K562 (cell line): ENCODE measurements around the gene PIK3CB. TPM values are rescaled to one million over a fixed set of nuclear protein-coding genes. Genes with fewer than 3 reads are reported as not detected.

Source experiments
- CCAR2 ChIP-seq: fragments of 200-400 bp; formaldehyde crosslinking; IDR thresholded peaks from 2 replicates; pipeline ENCODE4 v1.6.1; 2017; ENCODE audit warnings: mild to moderate bottlenecking, low read depth, low read length
- CUX1 ChIP-seq: fragments of 200-800 bp; sonication (Bioruptor generic); IDR thresholded peaks from 2 replicates; pipeline ENCODE4 v1.6.1; 2016; ENCODE audit warnings: missing genetic modification characterization, missing compliant biosample characterization
- FOXA3 ChIP-seq, 2 experiments: fragments of 450-650 bp in 1 of 2; sonication (generic) in 1 of 2; formaldehyde crosslinking; IDR thresholded peaks in 1 of 2; conservative IDR thresholded peaks in 1 of 2; 2 replicates each; pipeline versions ENCODE4 v1.4.0 to v1.8.0; 2020 to 2022; ENCODE audit warnings: mild to moderate bottlenecking in 2 of 2, missing genetic modification reagents in 1 of 2
- HDGF ChIP-seq: fragments of 450-650 bp; IDR thresholded peaks from 2 replicates; pipeline ENCODE4 v1.6.1; 2016
- KAT7 ChIP-seq: sonication (generic); formaldehyde crosslinking; IDR thresholded peaks from 2 replicates; pipeline ENCODE4 v1.8.0; 2022; ENCODE audit warnings: missing genetic modification reagents, mild to moderate bottlenecking, borderline replicate concordance
- KDM1A ChIP-seq, 2 experiments: fragments of 450-650 bp; IDR thresholded peaks; 2 replicates each; pipeline ENCODE4 v1.6.1; 2016; ENCODE audit warnings: mild to moderate bottlenecking in 2 of 2
- MTA1 ChIP-seq: fragments of 450-650 bp; IDR thresholded peaks from 2 replicates; pipeline ENCODE4 v1.6.1; 2017; ENCODE audit warnings: borderline replicate concordance
- NFIC ChIP-seq: fragments of 450-650 bp; IDR thresholded peaks from 2 replicates; pipeline ENCODE4 v1.6.1; 2017; ENCODE audit warnings: mild to moderate bottlenecking, inconsistent platforms
- POLR3A ChIP-seq: IDR thresholded peaks from 2 replicates; pipeline ENCODE4 v1.6.1; 2011; ENCODE audit warnings: borderline replicate concordance, mild to moderate bottlenecking, moderate library complexity; ENCODE audit not compliant: insufficient read length, insufficient read depth; ENCODE audit errors: extremely low read depth
- SIX5 ChIP-seq, 2 experiments: IDR thresholded peaks; 2 replicates each; pipeline ENCODE4 v1.6.1; 2011; ENCODE audit warnings: low read length in 2 of 2, borderline replicate concordance in 1 of 2, low read depth in 1 of 2, mild to moderate bottlenecking in 1 of 2, moderate library complexity in 1 of 2; ENCODE audit not compliant: insufficient read depth in 1 of 2
- SP2 ChIP-seq: IDR thresholded peaks from 2 replicates; pipeline ENCODE4 v1.6.1; 2011; ENCODE audit warnings: mild to moderate bottlenecking, low read depth, low read length, moderate library complexity; ENCODE audit not compliant: poor library complexity, severe bottlenecking; ENCODE audit errors: extremely low read depth
- SPI1 ChIP-seq: IDR thresholded peaks from 2 replicates; pipeline ENCODE4 v1.6.1; 2011; ENCODE audit warnings: low read depth, low read length, control low read depth, borderline replicate concordance
- TEAD1 ChIP-seq, 2 experiments: fragments of 450-650 bp in 1 of 2; sonication (generic) in 1 of 2; formaldehyde crosslinking; IDR thresholded peaks; 2 replicates each; pipeline versions ENCODE4 v1.4.0 to v1.8.0; 2020 to 2022; ENCODE audit warnings: mild to moderate bottlenecking in 2 of 2, missing genetic modification reagents in 1 of 2
- ZNF668 ChIP-seq: fragments of 250-450 bp; sonication (Bioruptor Pico); IDR thresholded peaks from 2 replicates; pipeline ENCODE4 v1.8.0; 2022; ENCODE audit warnings: mild to moderate bottlenecking, inconsistent platforms
- polyA plus RNA-seq, 8 experiments: library from polyadenylated mRNA; depleted of rRNA in 4 of 8; stranded (reverse) in 5 of 8; unstranded in 3 of 8; fragments of >200 nt; fragmentation: Nextera tagmentation in 2 of 8; fragmentation: Illumina TruSeq in 1 of 8; extraction: Ambion mirVana in 2 of 8; extraction: Trizol in 1 of 8; gene quantifications; 2 replicates each; pipeline versions ENCODE4 v1.2.1 to v1.2.3, GENCODE V29; 2011 to 2014; ENCODE audit warnings: inconsistent platforms in 1 of 8, missing spikeins in 1 of 8
- total RNA-seq, 7 experiments: library from RNA; depleted of rRNA in 6 of 7; stranded (reverse); fragments of >200 nt in 6 of 7; fragmentation: Illumina TruSeq in 2 of 7; extraction: Trizol in 2 of 7; gene quantifications; 2 replicates each; pipeline versions ENCODE4 v1.2.1 to v1.2.3, GENCODE V29; 2011 to 2021; ENCODE audit warnings: low replicate concordance in 1 of 7
- TF ChIP-seq, protein P1 (sequence below): fragments of 450-650 bp; IDR thresholded peaks from 2 replicates; pipeline ENCODE4 v1.6.1; 2018; ENCODE audit not compliant: partially characterized antibody
- TF ChIP-seq, protein P2 (sequence below): fragments of 250-450 bp; sonication (Bioruptor Pico); IDR thresholded peaks from 2 replicates; pipeline ENCODE4 v1.8.0; 2021; ENCODE audit warnings: borderline replicate concordance, mild to moderate bottlenecking, moderate library complexity; ENCODE audit not compliant: poor library complexity, severe bottlenecking

Gene PIK3CB
- total and polyA plus RNA-seq, 9 of the 15 experiments (the other 6 are each of a cell fraction or from before 2014, with no cell fraction given) = 15.3 to 62.6 (median 28.3) TPM

GRCh38 chr3:138875754-138876664 lies 41.3 kb upstream of the PIK3CB start (continued):
- no peak for TF ChIP-seq SPI1
- TF ChIP-seq KDM1A (IDR thresholded peaks at IDR 0.05) = peak; percentile 92 to 93
- TF ChIP-seq TEAD1 (CRISPR knock-in tag; IDR thresholded peaks at IDR 0.05) = peak; percentile 54 to 76; a peak in 2 of 4 replicates
- peak; percentile 87 for TF ChIP-seq MTA1
- no peak; a peak in 1 of 4 replicates for TF ChIP-seq FOXA3 (CRISPR knock-in tag; conservative IDR thresholded peaks at IDR 0.05 in 1 of 2, IDR thresholded peaks at IDR 0.05 in 1 of 2)
- TF ChIP-seq ZNF668 = 0 out of 2 replicates have a peak, but pooled peaks have one; percentile 27
- TF ChIP-seq, protein P1, sequence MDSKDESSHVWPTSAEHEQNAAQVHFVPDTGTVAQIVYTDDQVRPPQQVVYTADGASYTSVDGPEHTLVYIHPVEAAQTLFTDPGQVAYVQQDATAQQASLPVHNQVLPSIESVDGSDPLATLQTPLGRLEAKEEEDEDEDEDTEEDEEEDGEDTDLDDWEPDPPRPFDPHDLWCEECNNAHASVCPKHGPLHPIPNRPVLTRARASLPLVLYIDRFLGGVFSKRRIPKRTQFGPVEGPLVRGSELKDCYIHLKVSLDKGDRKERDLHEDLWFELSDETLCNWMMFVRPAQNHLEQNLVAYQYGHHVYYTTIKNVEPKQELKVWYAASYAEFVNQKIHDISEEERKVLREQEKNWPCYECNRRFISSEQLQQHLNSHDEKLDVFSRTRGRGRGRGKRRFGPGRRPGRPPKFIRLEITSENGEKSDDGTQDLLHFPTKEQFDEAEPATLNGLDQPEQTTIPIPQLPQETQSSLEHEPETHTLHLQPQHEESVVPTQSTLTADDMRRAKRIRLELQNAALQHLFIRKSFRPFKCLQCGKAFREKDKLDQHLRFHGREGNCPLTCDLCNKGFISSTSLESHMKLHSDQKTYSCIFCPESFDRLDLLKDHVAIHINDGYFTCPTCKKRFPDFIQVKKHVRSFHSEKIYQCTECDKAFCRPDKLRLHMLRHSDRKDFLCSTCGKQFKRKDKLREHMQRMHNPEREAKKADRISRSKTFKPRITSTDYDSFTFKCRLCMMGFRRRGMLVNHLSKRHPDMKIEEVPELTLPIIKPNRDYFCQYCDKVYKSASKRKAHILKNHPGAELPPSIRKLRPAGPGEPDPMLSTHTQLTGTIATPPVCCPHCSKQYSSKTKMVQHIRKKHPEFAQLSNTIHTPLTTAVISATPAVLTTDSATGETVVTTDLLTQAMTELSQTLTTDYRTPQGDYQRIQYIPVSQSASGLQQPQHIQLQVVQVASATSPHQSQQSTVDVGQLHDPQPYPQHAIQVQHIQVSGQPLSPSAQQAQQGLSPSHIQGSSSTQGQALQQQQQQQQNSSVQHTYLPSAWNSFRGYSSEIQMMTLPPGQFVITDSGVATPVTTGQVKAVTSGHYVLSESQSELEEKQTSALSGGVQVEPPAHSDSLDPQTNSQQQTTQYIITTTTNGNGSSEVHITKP = peak; percentile 32
- no peak for TF ChIP-seq CCAR2
- TF ChIP-seq, protein P2, sequence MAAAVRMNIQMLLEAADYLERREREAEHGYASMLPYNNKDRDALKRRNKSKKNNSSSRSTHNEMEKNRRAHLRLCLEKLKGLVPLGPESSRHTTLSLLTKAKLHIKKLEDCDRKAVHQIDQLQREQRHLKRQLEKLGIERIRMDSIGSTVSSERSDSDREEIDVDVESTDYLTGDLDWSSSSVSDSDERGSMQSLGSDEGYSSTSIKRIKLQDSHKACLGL (CRISPR knock-in tag) = no peak
- TF ChIP-seq NFIC = peak; percentile 97
- no peak for TF ChIP-seq HDGF
- no peak for TF ChIP-seq SP2
- no peak for TF ChIP-seq POLR3A
- TF ChIP-seq SIX5 (IDR thresholded peaks at IDR 0.05; ENCODE audit: borderline replicate concordance in 1 of 2, insufficient read depth in 1 of 2, low read depth in 1 of 2, low read length in 2 of 2) = 0 out of 4 replicates have a peak, but pooled peaks of 1 of the 2 experiments have one; percentile 14
- TF ChIP-seq KAT7 (CRISPR knock-in tag) = no peak
- peak; percentile 75; the same call in 1 of the 2 replicates for TF ChIP-seq CUX1
